Stimulated activated CD4-positive, alpha-beta T cell treated with anti-CD3 and anti-CD28 coated beads, Interleukin-12 subunit alpha, Interleukin-12 subunit beta, amount 100 ng/mL, for 24 hours (primary cell): ENCODE results near the gene PUM1.
A peak's percentile ranks its signal among the peaks of the same experiment; 100 is the strongest.
"Not testable (repeated sequence)": the region's sequence is repeated elsewhere in the genome, so short reads cannot be mapped to it uniquely, and the experiment has no call there.

Experiments
- DNase-seq, 2 experiments: peaks; one replicate each; pipeline ENCODE4 v3.0.0-alpha.2; 2020; ENCODE audit warnings: low read depth in 2 of 2

Gene PUM1, protein sequence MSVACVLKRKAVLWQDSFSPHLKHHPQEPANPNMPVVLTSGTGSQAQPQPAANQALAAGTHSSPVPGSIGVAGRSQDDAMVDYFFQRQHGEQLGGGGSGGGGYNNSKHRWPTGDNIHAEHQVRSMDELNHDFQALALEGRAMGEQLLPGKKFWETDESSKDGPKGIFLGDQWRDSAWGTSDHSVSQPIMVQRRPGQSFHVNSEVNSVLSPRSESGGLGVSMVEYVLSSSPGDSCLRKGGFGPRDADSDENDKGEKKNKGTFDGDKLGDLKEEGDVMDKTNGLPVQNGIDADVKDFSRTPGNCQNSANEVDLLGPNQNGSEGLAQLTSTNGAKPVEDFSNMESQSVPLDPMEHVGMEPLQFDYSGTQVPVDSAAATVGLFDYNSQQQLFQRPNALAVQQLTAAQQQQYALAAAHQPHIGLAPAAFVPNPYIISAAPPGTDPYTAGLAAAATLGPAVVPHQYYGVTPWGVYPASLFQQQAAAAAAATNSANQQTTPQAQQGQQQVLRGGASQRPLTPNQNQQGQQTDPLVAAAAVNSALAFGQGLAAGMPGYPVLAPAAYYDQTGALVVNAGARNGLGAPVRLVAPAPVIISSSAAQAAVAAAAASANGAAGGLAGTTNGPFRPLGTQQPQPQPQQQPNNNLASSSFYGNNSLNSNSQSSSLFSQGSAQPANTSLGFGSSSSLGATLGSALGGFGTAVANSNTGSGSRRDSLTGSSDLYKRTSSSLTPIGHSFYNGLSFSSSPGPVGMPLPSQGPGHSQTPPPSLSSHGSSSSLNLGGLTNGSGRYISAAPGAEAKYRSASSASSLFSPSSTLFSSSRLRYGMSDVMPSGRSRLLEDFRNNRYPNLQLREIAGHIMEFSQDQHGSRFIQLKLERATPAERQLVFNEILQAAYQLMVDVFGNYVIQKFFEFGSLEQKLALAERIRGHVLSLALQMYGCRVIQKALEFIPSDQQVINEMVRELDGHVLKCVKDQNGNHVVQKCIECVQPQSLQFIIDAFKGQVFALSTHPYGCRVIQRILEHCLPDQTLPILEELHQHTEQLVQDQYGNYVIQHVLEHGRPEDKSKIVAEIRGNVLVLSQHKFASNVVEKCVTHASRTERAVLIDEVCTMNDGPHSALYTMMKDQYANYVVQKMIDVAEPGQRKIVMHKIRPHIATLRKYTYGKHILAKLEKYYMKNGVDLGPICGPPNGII

GRCh38 chr1:31065310-31066217 lies at the start of gene PUM1:
TSS of gene PUM1 (minus strand) at chr1:31065717. CDS start at chr1:31059566, 6,151 bp downstream.
- peak; percentile 98 for DNase-seq

DNA sequence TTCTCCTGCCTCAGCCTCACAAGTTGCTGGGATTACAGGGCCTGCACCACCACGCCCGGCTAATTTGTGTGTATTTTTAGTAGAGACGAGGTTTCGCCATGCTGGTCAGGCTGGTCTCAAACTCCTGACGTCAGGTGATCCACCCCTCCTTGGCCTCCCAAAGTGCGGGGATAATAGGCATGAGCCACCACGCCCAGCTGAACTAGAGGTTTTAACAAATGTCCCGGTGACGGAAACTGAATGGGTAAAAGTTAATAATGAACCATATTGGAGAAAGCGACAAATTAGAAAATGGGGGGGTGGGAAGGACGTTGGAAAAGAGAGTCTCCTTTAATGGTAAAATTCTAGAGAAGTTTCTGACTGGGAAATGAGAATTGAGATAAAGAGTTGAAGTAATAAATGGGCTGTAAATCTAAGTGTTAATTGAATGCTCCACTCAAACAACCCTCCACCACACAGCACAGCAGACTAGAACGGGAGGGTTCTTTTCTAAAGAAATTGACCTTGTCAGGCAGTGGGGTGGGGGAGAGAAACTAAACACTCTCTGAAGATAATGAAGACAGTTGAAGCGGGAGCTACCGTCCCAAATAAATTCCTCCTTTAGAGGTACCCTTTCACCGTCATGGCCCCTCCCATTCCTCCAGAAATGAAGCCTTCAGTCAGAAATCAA lies 46.9 kb upstream of the PUM1 start:
- DNase-seq: no peak

DNA sequence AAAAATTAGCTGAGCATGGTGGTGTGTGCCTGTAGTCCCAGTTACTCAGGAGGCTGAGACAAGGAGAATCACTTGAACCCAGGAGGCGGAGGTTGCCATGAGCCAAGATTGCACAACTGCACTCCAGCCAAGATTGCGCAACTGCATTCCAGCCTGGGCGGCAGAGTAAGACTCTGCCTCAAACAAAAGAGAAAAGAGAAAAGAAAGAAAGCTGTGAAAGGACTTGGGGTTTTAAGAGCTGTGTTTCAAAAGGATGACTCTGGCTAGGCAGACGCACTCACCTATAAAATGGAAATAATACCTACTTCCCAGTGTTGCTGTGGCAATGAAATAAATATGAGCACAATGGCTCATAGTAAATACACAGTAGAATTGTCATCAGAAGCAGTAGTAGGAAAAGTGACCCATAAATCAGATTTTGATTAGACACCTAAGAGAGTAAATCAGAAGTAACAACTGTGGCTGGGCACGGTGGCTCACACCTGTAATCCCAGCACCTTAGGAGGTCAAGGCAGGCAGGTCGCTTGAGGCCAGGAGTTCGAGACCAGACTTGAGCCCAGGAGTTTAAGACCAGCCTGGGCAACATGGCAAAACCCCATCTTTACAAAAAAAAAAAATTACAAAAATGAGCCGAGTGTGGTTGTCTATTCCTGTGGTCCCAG lies 45.9 kb upstream of the PUM1 start:
- no peak for DNase-seq

DNA sequence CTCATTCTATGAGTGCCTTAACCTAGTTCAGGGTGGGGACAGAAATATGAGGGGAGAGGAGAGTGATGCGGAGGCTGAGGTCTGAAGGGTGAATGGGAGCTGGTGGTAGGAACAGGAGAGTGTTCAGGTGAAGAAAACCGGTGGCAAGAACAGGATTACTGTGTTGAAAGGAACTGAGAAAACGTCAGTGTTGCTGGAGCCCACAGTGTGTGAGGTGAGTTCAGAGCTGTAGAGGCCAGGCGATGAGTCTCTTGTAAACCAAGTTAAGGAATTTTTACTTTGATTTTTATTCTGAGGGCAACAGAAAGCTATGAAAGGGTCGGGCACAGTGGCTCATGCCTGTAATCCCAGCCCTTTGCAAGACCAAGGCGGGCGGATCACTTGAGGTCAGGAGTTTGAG lies 45.3 kb upstream of the PUM1 start:
- DNase-seq: no peak

DNA sequence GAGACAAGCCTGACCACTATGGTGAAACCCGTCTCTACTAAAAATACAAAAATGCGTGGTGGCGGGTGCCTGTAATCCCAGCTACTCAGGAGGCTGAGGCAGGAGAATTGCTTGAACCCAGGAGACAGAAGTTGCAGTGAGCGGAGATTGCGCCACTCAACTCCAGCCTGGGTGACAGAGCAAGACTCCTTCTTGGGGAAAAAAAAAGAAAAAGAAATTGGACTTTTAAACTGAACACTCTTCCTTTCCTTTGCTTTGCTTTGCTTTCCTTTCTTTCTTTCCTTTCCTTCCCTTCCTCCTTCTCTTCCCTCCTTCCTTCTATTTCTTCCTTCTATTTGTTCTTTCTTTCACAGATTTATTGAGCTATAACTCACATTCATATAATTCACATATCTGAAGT lies 43.3 kb upstream of the PUM1 start:
- DNase-seq: no peak

- no peak for DNase-seq
Observed at GRCh38 chr1:31105646-31106045, 40.1 kb upstream of the PUM1 start.

- no peak for DNase-seq
Observed at GRCh38 chr1:31102501-31102950, 37.0 kb upstream of the PUM1 start.

GRCh38 chr1:31101147-31101502 lies 35.6 kb upstream of the PUM1 start:
- DNase-seq: no peak

DNA sequence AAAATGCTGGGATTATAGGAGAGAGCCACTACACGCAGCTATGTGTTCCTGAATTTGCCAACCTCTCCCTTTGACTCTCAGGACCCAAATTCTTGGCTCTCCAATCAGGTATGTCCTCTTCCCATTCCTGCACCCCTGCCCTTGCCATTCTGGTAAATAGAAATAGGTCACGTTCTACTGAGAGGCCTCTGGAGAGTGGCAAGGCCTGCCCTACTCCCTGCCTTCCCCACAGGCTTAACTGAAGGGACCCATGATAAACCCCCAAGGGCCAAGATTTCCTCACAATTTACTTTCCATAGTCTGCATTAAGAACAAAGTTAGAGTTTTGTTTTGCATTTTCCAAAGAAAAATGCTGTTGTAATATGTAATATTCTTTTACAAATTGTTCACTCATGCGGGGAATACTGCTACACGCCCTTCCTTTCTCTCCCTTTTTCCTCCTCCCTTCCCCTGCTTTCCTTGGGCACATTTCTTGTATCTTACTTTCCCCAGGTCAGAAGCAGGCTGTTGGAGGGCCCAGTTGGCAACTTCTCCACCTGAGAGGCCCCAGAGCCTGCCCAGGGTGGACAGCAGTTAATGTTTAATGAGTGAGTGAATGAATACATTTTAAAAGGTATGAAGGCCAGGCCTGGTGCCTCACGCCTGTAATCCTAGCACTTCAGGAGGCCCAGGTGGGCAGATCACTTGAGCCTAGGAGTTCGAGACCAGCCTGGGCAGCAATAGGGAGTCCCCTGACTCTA lies 33.9 kb upstream of the PUM1 start:
- no peak for DNase-seq

- no peak for DNase-seq
Observed at GRCh38 chr1:31095985-31096384, 30.5 kb upstream of the PUM1 start.

DNA sequence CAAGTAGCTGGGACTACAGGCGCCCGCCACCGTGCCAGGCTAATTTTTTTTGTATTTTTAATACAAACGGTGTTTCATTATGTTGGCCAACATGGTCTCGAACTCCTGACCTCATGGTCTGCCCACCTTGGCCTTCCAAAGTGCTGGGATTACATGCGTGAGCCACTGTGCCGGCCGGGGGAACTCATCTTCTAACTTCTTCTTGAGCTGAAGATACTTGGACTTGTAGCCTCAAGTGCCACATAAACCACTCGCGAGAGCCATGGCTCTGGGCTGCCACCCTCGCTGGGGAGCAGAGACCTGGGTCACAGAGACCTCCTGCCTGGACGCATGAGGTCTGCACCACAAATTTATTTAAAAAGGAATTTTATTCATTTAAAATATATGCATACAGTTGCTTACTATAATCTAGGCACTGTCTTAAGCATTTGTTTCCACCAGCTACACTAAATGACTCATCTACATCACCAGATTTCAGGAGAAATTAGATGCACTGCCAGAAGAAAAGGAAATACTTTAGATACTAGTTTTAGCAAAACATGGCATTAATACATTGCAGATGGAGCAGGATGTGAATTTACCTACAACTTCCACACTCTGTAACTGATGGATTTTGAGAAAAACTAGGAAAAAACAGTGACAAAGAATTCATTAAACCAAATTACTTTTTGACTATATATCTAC lies 29.9 kb upstream of the PUM1 start:
- DNase-seq: no peak

DNA sequence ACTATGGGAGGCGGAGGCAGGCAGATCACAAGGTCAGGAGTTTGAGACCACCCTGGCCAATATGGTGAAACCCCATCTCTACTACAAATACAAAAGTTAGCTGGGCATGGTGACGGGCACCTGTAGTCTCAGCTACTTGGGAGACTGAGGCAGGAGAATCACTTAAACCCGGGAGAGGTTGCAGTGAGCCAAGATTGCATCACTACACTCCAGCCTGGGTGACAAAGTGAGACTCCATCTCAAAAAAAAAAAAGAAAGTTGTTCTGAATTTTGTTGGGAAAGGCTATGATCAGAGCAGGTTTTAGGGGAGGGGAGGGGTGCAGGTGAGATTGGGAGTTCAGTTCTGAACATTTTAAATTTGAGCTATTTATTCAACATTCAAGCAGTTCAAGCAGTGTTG lies 22.6 kb upstream of the PUM1 start:
- not testable (repeated sequence) for DNase-seq

- no peak for DNase-seq
Observed at GRCh38 chr1:31084782-31085569, 19.5 kb upstream of the PUM1 start.

DNA sequence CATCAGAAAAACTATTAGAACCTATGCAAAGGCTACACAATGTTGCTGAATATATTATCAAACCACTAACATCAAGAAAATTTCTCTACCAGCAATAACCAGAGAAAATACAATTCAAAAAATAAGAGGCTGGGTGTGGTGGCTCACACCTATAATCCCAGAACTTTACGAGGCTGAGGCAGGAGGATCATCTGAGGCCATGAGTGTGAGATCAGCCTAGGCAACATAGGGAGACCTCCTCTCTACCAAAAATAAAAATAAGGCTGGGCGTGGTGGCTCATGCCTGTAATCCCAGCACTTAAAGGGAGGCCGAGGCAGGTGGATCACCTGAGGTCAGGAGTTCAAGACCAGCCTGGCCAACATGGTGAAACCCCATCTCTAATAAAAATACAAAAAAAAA lies 16.9 kb upstream of the PUM1 start:
- DNase-seq: no peak

GRCh38 chr1:31073044-31073443 lies 7.5 kb upstream of the PUM1 start:
- DNase-seq: no peak

GRCh38 chr1:31072304-31072746 lies 6.8 kb upstream of the PUM1 start:
- no peak for DNase-seq

DNA sequence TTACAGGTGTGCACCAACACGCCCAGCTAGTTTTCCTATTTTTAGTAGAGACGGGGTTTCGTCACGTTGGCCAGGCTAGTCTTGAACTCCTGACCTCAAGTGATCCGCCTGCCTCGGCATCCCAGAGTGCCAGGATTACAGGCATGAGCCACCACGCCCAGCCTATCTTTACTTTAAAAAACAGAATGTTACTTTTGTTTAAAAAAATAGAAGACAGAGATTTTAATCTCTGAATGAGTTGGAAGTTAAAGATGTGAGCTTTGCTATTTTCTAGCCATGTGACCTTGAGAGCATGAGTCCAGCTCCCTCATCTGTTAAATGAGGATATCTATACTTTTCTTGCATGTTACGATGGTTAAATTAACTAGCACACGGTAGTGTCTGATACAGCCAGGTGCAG lies 3.9 kb upstream of the PUM1 start:
- DNase-seq: no peak
